HG03460 (cell line): Measurements from ENCODE around the gene NID1.
A peak's percentile ranks its signal among the peaks of the same experiment; 100 is the strongest.

Experiments used
- ATAC-seq: cut with Tn5 transposase; IDR thresholded peaks from one replicate; pipeline ENCODE4 v1.9.1; 2021; ENCODE audit not compliant: unreplicated experiment

Gene NID1

DNA sequence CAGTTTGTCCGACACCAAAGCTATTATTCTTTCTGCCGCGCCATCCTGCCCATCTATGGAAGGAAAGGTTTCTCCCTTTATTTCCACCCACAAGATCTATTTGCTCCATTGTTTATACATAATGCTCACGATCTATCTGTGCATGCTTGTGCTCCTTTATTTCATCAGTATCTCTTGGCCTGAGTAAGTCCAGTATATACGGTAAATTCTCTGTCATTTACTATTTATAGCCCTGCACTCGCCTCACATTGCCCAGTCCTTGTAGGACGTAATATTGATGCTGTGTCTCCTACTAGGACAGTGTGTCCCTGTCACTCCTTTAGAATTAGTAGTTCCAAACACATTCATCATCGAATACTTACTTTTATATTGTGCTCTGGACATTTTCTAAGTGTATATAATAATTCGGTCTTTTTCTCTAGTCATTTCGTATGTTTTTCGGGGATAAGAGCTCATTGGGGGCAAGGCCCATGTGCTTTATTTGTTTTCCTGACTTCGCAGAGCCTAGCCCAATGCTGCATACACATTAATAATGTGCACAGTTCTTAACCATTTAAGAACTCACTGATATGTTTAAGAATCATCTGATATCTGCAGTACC lies 3.1 kb upstream of the NID1 start:
- ATAC-seq: no peak

DNA sequence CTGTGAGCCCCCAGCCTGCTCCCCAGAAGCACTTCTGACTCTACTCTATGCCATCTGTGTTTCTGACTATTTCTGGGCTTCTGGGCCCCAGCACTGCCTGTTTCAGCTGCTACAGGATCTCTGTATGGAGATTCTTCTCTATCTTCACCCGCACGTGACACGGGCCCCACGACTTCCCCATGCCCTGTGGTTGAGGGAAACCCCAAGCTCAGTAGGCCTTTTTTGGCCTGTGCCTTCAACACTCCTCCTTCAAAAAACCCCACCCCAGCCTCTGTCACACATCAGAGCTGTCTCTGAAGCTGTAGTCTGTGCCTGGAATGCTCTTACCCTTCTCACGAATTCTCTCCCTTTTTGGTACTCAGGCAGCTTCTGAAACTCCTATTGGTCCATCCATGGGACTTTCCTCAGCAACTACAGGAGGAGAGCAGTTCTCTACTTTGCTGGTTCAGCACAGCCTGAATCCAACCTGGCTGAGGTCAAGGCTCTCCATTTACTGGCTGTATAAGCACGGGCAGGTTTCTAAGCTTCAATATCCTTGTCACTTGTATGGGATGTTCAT lies 2.0 kb upstream of the NID1 start:
- peak; percentile 81 for ATAC-seq

DNA sequence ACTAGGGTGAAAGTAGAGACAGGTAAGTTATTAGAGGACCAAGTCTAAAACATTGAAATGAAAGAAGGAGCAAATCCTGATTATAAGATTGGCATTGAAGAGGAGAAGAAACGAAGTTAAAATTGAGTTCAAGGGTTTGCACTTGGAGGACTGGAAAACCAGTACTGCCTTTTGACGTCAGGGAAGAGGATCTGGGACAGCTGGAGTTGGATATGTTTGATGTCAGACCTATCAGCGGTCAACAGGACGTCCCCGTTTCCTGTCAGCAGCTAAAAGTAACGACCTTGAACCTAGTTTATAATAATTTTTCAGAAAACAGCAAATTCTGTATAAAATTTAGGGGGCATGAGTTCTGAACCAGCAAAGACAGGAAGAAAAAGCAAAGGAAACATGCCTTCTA lies 1.2 kb upstream of the NID1 start:
- no peak for ATAC-seq

DNA sequence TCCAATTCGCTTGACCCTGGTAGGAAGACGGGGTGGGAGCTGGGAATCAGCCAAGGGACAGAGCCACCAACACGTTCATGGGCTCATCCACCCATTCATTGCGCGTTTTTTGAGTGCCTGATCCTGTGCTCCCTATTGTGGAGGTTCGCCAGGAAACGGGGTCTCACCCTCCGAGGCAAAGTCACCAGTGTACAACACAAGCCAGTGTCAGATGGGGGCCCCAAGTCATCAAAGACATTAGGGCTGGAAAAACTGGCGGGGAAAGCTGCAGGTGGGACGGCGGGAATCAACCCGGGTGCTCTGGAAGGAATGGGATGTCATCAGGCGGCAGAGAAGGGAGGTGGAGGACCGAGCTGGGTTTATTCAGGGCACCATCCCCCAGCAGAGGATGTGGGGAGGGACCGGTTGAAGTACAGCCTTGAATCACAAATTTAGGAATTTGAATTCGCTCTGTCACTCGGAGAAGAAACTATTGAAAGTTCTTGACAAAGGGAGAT lies 667 bp upstream of the NID1 start:
- ATAC-seq: no peak

DNA sequence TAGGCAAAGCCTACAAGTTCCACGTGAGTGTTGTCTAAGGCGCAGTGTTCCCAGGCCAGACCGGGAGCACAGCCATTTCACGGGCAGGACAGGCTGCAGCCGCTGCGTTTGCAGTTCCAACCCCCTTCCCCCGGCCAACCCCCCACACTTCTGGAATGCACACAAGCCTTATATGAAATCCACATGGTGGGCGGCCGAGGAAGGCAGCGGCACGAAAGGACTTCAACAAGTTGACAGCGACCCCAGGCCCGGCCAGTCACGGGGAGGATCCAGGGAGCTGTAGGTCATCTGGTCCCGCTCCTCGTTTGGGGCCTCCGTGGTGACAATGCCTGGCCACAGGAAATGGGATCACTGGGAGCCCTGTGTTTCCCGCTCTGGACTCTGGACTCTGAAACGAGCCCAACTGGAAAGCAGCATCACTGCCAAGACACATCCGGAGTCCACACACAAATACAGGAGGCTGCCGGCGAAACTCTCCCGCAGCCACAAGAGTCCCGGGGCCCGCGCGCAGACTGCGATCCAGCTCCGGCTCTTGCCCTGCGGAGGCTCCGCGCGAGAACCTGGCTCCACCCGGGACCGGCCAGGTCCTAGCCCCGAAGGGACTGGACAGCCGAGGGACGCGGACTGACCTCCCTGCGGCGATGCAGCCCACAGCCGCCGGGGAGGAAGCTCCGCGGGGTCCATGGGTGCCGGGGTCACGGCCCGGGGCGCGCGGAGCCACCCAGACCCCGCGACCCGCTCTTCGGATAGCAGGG lies 794 bp downstream of the NID1 start:
- ATAC-seq: no peak

DNA sequence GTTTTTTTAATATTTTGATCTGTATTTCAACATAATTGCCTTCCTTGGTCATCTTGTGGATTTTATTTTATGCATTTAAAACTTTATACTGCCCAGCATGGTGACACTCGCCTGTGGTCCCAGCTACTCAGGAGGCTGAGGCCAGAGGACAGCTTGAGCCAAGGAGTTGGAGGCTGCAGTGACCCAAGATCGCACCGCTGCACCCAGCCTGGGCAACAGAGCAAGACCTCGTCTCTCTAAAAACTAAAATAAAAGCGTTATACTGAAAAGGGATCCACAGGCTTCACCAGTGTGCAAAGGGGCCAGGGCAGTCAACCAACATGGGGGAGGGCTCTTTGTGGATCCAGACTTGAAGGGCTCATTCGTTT lies 1.4 kb downstream of the NID1 start:
- no peak for ATAC-seq

DNA sequence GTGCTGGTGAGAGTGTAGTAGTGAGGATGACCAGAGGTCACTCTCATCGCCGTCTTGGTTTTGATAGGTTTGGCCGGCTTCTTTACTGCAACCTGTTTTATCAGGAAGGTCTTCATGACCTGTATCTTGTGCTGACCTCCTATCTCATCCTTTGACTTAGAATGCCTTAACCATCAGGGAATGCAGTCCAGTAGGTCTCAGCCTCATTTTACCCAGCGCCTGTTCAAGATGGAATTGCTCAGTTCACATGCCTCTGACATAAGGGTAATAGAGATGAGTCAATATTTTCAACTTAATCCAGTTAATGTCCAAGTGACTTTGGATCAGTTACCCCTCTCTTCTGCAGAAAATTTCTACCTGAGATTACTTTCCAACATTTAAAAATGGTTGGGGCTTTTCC lies 4.6 kb downstream of the NID1 start:
- ATAC-seq: no peak

DNA sequence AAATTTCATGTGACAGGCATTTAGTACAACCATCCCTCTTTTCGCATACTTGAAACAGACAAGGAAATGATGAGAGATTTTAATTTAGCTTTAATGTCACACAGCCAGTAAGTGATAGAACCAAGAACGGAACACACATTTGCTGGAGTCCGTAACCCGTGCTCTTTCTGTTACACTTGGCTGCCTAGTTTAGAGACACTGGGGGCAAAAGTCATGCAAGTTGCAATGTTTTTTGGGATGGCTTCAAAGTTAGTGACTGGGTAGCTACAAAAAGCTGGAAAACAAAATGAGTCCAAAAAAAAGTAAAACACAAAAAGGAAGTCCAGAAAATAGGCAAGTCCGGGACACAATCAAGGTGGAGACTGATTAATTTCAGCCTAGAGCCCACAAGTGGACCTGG lies 5.9 kb downstream of the NID1 start:
- ATAC-seq: no peak

DNA sequence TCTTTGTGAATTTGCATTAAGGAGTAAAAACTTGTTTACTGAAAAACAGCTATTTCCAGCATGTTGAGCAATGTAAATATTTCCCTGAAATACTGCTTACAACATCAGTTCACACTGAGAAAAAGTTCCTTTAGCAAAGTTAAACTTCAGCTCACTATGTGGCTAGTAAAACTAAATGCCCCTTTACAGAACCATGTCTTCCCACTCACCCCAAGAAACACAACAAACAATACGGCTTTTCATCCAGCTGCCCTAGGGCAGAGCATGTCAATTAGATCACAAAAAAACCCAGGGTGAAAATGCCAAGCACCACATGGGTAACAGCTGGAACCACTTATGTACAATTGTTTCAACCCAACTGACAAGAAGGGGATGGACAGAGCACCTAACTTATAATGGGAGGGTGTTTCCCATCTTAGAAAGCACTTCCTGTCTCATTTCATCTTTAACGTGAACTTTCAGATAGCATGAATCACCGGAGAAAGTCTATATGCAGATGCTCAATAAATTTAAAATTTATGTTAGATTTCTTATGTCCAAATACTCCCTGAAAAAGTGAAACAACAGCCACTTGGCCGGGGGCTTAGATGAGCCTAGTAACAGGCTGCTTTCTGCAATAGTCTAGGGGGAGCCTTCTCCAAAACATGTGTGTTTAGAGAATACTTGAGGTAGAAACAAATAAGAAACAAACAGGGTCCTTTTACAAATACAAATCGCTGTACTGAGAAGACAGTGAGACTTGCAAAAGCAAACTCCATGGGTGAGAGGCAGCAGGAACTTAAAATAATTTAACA lies 6.6 kb downstream of the NID1 start:
- peak; percentile 96 for ATAC-seq

DNA sequence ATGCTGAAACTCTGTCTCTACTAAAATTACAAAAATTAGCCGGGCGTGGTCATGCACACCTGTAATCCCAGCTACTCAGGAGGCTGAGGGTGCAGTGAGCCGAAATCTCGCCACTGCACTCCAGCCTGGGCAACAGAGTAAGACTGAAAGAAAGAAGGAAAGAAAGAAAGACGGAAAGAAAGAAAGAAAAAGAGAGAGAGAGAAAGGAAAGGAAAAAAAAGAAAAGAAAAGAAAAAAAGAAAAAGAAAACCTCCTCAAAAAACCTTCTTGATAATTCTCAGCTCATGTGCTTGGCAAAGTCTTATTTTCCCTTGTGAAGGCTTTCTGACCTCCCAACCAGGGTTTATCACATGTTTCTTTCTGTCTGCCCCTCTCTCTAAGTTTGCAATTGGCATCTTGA lies 7.3 kb downstream of the NID1 start:
- ATAC-seq: no peak

DNA sequence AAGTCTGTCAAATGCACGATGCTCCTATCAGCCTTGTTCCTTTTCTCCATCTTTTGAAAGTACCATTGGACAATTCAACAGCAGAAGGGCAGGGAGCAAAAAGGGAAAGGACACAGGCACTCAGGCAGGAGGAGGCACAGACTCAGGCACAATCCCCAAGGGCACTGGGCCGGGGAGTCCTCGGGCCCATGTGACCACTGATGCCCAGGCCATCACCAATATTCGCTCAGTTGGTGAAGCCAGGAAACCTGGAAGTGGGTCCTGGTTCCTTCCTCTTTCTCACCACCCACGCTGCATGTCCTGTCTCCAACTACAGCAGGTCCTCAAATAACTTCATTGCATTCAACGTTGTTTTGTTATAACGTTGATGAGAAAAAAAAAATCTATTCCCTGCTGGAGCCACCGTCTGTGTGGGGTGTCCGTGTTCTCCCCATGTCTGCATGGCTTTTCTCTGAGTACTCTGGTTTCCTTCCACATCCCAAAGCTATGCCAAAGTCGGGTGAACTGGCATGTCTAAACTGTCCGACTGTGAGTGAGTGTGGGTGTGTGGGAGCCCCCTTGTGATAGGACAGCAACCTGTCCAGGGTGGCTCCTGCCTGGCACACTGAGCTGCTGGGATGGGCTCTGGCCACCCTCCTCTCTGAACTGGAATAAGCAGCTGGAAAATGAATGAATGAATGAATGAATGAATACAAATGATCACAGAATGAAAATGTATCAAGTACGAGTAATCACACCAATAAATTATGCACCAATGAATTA lies 12.5 kb downstream of the NID1 start:
- no peak for ATAC-seq

DNA sequence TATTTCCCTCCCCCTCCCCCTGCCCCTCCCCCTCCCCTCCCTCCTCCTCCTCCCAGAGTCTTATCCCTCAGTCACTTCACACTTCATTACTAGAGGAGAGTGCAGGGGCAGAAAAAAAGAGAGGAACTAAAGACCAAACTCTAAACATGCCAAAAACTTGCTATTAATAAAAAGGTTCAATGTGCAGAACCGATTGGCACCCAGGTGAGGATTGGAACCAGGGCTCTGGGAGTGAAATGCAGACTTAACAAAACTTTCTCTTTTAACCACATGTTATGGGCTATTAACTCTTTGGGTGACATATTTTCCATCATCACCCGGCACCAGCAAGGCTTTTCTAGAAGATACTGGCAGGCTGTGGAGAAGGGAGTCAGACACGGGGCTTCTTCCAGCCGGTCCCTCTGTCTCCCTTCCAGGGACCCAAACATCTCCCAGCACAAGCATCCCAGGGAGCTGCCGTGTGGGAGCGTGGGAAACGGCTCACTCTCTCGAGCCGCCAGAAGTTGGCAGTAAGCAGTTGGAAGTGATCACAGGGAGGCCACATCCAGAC lies 13.6 kb downstream of the NID1 start:
- ATAC-seq: no peak

DNA sequence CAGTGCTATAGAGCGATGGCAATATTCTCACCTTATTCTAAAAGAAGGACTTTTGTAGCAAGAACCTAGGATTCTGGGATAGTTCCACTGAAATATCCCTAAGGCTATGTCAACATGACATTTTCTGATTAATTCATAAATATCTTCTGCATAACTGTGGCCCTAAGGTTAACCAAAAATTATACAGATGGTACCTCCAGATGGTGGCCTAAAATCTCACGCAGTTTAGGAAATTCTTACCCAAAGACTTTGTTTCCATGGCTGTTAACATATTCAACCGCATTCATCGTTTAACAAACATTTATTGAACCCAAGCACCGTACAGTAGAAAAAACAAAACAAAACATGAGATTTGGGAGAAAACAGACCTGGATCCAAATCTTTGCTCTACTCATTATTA lies 19.1 kb downstream of the NID1 start:
- ATAC-seq: no peak

DNA sequence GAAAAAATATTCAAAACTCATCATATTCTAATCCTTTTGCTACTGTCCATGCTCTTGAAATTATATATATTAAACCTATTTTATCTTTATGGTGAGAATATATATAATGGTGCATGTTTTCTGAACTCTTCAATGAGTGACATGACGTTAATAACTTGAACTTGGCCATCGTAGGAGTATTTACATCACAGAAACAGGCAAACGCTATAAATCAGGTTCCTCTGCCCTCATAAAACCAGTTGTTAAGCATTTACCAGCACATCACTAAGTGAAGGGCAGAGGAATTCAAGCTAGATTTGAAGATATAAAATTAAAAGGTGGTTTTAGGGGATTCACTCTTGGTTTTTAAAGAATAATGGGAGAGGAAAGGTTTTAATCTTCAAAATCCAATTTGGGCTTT lies 20.5 kb downstream of the NID1 start:
- ATAC-seq: no peak

DNA sequence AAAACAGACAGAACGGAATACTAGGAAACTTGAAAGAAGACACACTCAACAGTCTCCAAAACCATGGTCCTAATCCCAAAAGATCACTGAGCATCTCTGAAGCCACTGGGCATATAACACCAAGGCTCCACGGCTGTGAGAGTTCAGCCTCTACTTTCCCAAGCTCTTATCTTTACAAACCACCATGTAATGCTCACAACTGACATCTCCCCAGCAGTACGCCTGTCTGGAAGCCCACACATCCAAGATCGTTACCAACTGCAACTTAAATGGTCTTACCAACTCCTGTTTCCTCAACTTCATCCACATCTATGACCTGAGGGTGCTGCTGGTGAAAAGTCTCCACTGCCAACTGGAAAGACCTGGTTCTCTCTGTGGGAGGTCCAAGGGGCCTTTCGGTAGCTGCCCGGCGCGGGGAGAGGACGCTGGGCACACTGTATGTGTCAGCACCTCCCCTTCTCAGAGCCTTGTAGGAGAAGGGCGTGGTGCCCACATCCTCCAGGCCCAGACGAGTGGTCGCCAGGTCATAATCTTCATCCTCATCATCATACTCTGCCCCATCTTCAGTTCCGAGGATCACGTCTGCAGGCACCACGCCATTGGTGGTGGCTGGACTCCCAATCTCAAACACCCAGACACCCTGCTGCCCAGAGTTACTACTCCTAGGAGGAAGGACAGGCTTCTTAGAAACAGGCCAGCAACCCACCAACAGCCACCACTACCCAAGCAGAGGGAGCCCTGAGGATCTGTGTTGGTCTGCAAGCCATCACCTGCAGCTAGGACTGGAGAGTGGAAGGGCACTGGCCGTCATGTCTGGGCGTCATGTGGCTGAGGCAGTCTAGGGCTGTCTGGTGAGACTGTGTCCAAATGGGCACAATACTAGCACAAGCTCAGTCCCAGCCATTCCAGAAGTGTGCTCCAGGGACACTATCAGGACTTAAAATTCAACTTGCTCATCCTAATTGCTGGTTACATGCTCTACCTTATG lies 23.0 kb downstream of the NID1 start:
- ATAC-seq: no peak

DNA sequence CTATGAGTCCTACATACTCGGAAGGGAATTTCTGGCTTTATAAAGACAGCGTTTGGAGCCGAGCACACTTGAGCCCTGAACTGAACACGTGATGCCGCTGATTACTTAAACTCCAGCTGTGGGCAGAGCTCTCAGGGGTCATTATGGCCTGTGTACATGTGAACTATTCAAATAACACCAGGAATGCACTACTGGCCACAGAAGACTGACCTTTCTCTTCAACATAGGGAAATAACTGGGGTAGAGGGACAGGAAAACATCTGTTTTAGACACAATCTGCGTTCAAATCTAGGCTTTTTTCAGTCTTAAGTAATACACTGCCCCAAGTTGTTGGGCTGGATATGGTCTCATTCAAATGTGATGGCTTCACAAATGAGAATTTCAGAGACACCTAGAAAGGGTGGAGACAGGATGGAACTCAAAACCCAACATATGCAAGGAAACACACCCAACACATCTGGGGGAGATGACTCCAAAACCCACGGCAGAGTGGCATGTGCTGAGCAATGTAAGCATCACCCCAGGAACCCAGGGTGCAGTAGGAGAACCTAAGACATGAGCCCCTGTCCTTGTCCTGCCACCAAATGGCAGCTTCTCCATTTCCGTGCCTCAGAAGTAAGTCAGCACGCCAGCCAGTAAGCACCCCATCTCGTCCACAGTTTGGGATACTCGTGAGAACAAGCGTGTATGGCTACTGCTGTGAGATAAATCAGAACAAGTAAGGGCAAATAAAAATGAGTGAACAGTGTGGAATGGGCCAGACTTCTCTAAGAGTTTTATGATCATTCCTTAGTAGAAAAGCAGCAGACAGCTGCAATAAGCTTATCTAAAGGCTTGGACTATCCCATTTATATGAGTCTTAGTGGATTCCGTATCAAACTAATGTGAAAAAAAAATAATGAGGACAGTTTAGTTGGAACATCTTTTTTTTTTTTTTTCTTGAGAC lies 24.9 kb downstream of the NID1 start:
- ATAC-seq: no peak

DNA sequence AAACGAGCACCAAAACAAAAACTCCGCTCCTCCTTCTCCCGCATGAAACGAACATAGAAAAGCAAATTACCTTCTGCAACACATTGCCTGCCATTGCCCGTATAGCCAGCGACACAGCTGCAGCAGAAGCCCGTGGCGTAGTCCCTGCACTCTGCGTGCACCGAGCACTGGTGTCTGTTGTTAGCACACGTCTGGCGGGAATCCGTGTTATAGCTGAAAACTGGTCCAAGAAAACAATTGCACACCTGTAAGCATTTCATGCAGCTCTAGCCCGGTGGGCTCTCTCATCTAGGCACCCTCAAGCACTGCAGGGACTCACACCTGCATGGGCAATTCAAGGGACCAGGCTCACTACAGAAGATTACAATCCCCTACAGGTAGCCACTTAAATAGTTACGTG lies 26.9 kb downstream of the NID1 start:
- ATAC-seq: no peak

DNA sequence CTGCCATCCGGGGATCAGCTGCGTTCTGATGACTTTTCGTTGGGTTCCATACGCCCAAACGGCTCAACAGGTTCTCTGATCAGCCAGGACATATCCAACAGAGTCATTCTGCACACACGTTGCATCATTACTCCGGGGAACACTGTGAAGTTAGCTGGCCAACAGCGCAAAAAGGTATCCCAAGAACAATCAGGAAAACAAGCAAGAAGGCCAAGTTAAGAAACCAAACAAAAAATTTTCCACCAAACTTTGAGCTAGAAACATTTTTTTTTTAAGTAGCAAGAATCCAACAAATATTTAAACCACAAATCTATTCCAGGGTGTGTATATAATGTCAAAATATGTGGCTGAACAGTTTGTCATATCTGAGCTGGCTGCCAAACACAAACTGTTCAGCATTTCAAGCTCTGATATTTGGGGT lies 29.2 kb downstream of the NID1 start:
- ATAC-seq: no peak
